ENCODE data around the gene LRBA. TPM values are rescaled to one million over a fixed set of nuclear protein-coding genes. Genes with fewer than 3 reads are reported as not detected.

Gene LRBA
- polyA plus RNA-seq, 1 experiment = 23.4 TPM

GRCh38 chr4:150816491-150816890, 198.6 kb downstream of the LRBA start:
- no peak for DNase-seq (ENCODE audit: low read depth, low spot score)
- ChIA-PET CTCF (no interaction called here), POLR2A (no interaction called here)
- no peak overlapping the region for H3K4me3 ChIP-seq (ENCODE audit: low read depth, low read length)
- TF ChIP-seq CTCF (IDR thresholded peaks at IDR 0.05; ENCODE audit: low read depth, low read length) = no peak
- H3K27ac ChIP-seq (ENCODE audit: low read depth, low read length) = no peak overlapping the region
- no peaks in the 10 kb centered on the region for H3K27me3 ChIP-seq (ENCODE audit: control insufficient read depth, insufficient read depth, low read length)
- no peaks in the 10 kb centered on the region for H3K9me3 ChIP-seq (ENCODE audit: control insufficient read depth, insufficient read depth, low read length)

- Histone ChIP-seq H3K27me3 (ENCODE audit: control insufficient read depth, insufficient read depth, low read length) (no peaks in the 10 kb centered on the region), H3K27ac (ENCODE audit: low read depth, low read length) (no peak overlapping the region), H3K9me3 (ENCODE audit: control insufficient read depth, insufficient read depth, low read length) (no peaks in the 10 kb centered on the region), H3K4me3 (ENCODE audit: low read depth, low read length) (no peak overlapping the region)
- CTCF ChIA-PET = interaction anchor here (0.9 to 1.6 kb wide), 2 partner anchors 24 to 516 kb away, joined by 3 to 4 read pairs; no protein-coding TSS in a partner anchor
- DNase-seq (ENCODE audit: low read depth, low spot score) = no peak
- TF ChIP-seq CTCF (IDR thresholded peaks at IDR 0.05; ENCODE audit: low read depth, low read length) = peak; percentile 30
- POLR2A ChIA-PET = no interaction called here
Measured at GRCh38 chr4:150814873-150815272, 200.2 kb downstream of the LRBA start.

DNA sequence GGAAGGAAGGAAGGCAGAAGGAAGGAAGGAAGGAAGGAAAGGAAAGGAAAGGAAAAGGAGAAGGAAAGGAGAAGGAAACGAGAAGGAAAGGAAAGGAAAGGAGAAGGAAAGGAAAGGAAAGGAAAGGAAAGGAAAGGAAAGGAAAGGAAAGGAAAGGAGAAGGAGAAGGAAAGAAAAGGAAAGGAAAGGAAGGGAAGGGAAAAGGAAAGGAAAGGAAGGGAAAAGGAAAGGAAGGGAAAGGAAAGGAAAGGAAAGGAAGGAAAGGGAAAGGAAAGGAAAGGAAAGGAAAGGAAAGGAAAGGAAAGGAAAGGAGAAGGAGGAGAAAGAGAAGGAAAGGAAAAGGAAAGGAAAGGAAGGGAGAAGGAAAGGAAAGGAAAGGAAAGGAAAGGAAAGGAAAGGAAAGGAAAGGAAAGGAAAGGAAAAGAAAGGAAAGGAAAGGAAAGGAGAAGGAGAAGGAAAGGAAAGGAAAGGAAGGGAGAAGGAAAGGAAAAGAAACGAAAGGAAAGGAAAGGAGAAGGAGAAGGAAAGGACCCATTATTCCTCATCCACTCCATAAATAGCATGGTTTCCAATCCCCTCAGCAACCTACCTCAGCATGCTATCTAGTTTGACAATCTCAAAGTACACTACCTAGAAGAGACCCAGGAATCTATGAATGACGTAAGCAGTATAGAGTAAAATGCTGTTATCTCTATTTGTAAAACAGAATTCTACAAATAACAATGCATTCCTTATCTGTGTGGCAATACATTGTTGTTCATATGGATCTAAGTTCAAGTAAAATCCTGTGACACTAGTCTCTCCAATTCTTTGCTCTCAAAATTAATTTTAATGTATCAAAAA, 209.7 kb downstream of the LRBA start:
- TF ChIP-seq CTCF (IDR thresholded peaks at IDR 0.05; ENCODE audit: low read depth, low read length) = no peak
- Histone ChIP-seq H3K27me3 (ENCODE audit: control insufficient read depth, insufficient read depth, low read length) (no peaks in the 10 kb centered on the region), H3K27ac (ENCODE audit: low read depth, low read length) (no peak overlapping the region), H3K4me3 (ENCODE audit: low read depth, low read length) (no peak overlapping the region), H3K9me3 (ENCODE audit: control insufficient read depth, insufficient read depth, low read length) (no peaks in the 10 kb centered on the region)
- no peak for DNase-seq (ENCODE audit: low read depth, low spot score)
- ChIA-PET POLR2A (no interaction called here), CTCF (interaction anchor here (0.5 kb wide), 1 partner anchor 61 kb away, joined by 9 read pairs; no protein-coding TSS in a partner anchor)

DNA sequence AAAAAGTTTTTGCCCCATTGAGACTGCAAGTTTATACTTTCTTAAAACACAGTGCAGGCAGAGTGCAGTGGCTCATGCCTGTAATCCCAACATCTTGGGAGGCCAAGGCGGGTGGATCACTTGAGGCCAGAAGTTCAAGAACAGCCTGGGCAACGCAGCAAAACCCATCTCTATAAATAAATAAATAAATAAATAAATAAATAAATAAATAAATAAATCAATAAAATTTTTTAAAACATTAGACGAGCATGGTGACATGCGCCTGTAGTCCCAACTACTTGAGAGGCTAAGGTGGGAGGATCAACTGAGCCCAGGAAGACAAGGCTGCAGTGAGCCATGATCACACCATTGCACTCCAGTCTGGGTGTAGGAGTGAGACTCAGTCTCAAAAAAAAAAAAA, 213.3 kb downstream of the LRBA start:
- Histone ChIP-seq H3K27ac (ENCODE audit: low read depth, low read length) (no peak overlapping the region), H3K27me3 (ENCODE audit: control insufficient read depth, insufficient read depth, low read length) (no peaks in the 10 kb centered on the region), H3K4me3 (ENCODE audit: low read depth, low read length) (no peak overlapping the region), H3K9me3 (ENCODE audit: control insufficient read depth, insufficient read depth, low read length) (no peaks in the 10 kb centered on the region)
- no peak for TF ChIP-seq CTCF (IDR thresholded peaks at IDR 0.05; ENCODE audit: low read depth, low read length)
- ChIA-PET POLR2A (interaction anchor here (0.7 kb wide), 1 partner anchor 67 kb away, joined by 8 read pairs; no protein-coding TSS in a partner anchor), CTCF (interaction anchor here (0.7 to 1.0 kb wide), 2 partner anchors 48 to 491 kb away, joined by 3 to 4 read pairs; no protein-coding TSS in a partner anchor)
- no peak for DNase-seq (ENCODE audit: low read depth, low spot score)

DNA sequence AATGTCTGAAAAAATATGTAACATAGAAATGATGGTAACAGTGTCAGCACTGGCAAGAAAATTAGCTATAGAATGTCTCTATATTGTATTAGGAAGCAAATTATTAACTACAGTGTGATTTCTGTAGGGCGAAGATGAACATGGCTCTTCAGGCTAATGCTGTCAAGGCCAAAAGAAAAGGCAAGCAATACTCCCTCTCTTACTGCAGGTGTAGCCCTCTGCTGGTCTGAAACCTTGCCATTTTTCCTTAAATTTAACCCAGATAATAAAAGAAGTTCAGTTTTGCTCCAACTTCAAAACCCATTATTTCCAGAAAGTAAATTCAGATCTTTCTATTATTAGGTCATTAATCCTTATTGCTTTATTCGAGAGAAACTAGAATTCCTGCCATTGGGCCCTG, 215.9 kb downstream of the LRBA start:
- peak; percentile 32; the same call in 1 of the 2 replicates for TF ChIP-seq CTCF (IDR thresholded peaks at IDR 0.05; ENCODE audit: low read depth, low read length)
- CTCF ChIA-PET = no interaction called here
- H3K9me3 ChIP-seq (ENCODE audit: control insufficient read depth, insufficient read depth, low read length) = no peaks in the 10 kb centered on the region
- DNase-seq (ENCODE audit: low read depth, low spot score) = no peak
- POLR2A ChIA-PET = no interaction called here
- no peaks in the 10 kb centered on the region for H3K27me3 ChIP-seq (ENCODE audit: control insufficient read depth, insufficient read depth, low read length)
- H3K27ac ChIP-seq (ENCODE audit: low read depth, low read length) = no peak overlapping the region
- no peak overlapping the region for H3K4me3 ChIP-seq (ENCODE audit: low read depth, low read length)

Measured in AG04450 (cell line).